NCI-H1694 (cell line): ENCODE measurements around the gene MXRA8.
A peak's percentile ranks its signal among the peaks of the same experiment; 100 is the strongest.

Source experiments
- DNase-seq: peaks from one replicate; lab custom pipeline; 2025; lab: John Stamatoyannopoulos, UW

MXRA8 gene

DNA sequence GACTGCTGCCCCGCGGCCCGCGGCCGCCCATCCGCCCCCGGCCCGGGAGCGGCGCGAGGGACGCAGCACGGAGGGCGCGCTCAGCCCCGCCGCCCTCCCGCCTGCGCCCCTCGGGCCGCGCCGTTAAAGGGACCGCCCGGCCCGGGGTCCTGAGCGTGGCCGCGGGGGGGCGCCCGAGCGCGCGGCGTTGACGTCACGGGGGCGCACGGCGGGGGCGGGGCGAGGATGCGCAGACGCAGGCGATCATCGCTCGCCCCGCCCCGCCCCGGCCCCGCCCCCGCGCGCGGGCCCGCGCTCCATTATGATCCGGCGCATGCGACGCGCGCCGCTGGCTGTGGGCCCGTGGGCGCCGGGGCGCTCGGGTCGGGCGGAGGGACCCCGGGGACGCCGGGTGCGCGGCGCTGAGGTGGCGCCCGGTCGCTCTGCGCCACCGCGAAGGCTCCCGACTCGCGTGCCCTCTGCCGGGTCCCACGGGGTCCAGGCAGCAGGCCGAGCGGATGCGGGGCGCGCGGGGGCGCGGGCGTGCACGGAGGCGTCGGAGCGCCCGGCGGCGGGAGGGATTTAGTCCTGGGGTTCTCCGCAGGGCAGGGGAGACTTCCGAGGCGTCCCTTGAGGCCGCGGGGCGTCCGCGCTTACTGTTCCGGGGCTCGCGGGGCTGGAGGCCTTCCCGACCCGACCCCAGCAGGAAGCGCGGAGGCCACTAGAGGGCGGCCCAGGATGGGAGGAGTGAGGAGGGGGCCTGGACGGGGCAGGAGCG is 8.9 kb downstream of the MXRA8 start, which contains the start of gene DVL1:
TSS of gene DVL1 (minus strand) at position 163 of the 757 bp plus-strand sequence. CDS start 353 bp downstream, outside the sequence.
- DNase-seq = peak; percentile 7

DNA sequence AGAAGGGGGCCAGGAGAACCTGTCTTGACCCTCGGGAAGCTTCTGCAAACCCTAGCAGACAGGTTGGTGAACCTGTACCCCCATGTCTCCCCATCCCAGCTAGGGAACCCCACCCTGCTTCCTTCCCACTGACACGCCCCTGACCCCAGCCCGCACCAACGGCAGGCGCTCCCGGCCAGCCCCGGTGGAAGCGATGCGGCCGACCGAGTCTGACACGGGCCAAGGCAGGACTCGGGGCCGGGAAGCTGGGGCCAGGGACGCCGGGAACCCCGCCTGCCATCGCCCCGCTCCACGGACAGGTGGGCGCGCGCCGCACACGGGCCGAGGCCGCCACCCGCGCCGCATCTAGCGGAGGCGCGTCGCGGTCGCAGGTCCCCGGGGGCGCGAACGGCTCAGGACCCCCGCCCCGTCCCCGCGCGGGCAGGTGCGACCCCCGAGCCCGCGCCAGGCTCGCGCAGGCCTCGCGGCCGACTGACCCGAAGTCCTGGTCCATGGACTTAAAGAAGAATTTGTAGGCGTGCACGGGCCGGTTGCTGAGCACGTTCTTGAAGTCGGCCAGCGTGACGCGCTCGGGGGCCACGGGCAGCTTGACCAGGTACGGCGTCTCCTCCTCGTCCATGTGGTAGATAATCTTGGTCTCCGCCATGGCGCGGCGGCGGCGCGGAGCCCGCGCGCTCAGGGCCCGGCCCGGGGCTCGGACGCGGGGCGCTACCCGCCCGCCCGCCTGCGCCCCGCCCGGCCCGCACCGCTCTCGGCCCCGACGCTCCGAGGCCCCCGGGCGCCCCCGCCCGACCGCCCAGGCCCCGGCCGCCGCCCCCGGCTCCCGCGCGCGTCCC is 9.7 kb downstream of the MXRA8 start:
- no peak for DNase-seq

DNA sequence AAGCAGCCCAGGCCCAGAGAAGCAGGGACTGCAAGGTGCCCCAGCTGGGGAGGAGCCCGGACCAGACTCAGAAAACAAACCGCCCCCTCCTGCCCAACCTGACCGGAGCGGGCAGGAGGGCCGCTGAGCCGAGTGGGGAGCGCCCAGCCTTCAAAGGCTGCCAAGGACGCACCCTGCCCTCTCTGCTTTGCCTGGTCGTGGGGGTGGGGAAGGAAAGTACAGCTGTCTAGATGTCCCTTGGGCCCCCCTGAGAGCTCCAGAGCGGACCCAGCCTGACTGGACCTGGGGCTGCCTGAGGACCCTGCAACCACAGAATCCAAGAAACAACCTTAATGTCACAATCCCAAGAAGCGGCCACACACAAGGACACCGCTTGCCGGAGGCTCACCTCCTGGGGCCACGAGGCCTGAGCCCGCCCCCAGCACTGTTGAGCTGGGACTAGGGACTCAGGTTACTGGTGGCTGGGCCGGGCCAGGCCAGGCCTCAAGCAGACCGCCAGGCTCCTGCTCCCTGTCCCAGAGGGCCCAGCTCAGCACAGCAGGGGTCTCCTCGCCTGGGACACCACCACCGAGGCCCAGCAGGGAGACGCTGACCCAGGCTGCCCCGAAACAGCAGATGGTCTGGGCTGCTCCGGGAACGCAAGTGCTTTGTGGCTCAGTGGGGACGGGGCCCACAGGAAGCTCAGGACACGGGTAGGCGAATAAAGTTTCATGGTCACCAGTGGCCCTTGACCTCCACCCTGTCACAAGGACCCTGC is 10.5 kb downstream of the MXRA8 start:
- DNase-seq = no peak

DNA sequence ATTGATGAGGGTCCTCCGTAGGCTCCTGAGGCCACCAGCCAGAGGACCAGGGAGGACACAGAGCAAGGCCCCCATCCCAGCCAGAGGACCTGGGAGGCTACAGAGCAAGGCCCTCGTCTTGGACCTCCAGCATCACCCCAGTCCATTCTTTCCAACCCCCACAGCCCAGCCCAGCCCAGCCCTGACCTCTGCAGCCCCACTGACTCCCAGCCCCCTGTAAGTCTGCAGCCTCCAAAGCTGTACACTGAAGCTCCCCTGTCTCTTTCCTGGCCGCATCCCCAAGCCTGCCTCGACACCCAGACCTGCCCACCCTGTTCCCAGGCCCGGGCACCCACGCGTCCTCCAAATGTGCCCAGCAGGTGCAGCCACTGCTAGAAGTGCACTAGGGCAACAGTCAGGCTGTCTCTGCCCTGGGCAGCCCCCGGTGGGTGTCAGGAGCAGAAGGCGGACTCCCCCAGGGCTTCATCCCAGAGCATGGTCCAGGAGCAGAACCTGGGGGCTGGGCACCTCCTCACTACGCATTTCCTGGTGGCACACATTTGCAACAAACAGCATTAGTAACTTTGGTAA is 11.2 kb downstream of the MXRA8 start:
- no peak for DNase-seq

DNA sequence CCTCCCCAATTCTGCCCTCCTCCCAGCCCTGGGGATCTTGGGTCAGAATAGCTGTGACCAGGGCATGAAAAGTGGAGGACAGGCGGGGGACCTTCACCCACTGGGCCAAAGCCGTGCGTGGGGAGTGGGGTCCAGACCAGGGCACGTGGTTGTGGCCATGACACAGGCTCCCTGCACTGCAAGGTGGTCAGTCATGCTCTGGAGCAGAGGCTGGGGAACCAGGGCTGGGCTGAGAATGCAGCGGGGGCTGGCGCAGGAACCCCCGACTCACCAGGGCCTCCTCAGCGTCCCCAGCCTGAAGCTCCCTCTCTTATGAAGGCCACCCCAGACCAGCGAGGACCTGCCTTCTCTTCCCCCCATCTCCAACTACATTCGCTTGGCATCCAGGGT is 11.9 kb downstream of the MXRA8 start:
- no peak for DNase-seq

DNA sequence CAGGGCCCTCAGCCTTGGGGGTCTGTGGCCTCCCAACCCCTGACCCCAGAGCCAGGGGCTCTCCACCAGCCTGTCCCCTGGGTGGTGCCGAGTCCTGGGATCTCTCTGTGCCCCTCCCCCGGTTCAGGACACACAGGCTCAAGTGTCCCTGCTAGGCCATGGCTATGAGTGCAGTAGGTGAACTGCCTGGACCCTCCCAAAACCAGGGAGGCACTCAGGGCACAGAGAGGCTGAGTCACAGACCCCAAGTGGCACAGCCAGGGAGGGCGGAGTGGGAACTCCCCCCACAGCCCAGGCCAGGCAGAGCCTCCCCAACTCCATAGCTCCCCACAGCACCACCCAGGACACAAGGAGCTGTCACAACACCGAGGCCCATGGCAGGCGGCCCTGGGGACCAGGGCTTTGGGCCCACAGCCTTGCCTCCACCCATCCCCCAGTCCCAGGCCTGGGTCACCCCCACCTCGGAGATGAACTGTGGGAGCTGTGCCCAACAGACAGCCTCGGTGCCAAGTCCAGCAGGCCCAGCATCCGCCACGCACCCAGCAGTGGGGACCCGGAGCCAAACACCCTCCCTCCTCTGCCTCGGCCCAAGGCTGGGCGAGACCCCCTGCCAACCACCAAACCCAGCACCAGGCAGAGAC is 12.4 kb downstream of the MXRA8 start:
- no peak for DNase-seq

DNA sequence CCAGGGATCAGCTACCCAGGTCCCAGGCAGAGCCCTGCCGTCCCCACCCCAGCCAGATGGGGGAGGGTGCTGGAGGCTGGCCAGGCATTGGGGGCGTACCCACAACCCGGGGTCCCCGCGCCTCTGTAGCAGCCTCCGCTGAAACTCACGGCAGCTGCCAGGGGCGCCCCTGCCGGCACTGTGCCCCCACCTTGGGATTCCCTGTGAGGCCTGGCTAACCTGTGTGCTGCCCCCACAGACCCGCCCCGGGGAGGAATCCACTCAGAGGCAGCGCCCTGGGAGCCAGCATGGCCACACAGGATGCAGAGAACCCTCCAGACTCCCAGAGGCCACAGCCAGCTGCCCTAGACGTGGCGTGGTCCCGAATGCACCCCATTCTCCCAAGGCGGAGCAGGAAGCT is 13.0 kb downstream of the MXRA8 start:
- DNase-seq = no peak

DNA sequence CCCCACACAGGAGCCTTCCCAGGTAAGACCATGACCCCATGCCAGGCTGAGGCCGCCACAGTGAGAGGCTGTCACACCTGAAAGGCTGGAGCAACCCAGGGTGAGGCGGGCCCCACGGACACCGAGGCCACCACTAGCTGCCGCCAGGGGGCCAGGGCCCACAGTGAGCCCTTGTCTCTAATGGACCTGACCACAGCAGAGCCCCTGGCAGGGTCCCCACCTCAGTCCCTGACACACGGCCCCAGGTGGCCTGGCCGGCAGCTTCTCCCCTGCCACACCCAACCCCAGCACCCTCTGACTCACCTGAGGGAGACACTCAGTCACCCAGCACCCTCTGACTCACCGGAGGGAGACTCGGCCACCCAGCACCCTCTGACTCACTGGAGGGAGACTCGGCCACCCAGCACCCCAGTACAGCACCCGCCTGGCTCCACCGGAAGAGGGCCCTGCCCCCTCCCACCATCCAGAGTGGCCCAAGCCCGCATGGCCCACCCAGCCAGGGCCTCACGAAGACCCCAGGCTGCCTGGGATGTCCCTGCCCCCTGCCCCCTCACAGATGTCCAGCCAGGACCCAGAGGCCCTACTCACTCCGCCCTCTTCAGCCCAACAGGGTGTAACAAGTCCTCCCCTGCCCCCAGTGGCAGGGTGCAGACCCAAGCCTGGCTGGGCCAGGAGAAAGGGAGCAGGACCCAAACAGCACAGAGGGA is 13.5 kb downstream of the MXRA8 start:
- no peak for DNase-seq

DNA sequence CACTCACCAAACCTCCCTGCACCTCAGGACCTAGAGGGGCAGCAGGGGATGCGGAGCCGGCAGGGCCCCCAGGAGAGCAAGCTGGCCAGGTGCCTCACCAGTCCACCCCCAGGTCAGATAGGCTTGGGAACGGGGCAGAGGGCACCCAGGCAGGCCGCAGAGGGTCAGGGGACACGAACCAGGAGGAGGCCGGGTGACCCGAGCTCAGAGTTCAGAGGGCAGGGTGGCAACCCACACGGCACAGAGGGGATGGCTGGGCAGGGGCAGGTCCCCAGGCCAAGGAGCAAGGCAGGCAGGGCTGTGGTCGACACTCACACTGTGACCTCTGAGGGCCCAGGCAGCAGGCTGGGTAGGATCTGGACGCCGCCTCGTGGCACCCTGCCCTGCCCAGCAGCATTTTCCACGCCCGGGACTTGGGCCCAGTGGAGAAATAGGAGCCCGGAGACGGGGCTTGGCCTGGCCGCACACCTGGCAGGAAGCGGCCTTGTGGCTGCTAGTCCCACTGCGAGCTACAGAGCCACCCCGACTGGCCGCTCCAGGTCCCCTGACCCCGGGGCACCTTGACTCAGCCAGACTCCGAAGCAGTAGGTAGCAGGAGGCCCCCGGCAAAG is 14.4 kb downstream of the MXRA8 start:
- DNase-seq = no peak

DNA sequence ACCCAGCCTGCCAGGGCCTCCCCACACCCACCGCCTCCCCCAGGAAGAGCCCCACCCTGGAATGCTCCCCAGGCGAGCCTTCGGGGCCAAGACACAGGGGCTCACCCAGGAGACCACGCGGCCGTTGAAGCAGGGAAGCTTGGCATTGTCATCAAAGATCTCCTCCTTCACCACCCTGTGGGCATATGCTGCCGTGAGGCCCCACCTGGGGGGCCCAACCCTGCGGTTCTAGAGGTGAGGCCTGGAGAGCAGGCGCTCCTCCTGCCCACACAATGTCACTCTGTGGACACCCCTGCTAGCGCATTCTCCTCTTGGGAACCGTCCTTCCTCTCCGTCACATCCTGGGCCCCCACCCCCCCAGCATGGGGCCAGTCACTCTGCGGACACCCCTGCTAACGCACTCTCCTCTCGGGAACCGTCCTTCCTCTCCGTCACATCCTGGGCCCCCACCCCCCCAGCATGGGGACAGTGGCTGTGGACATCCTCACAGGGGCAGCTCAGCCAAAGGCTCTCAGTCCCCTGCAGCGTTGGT is 15.7 kb downstream of the MXRA8 start:
- no peak for DNase-seq

DNA sequence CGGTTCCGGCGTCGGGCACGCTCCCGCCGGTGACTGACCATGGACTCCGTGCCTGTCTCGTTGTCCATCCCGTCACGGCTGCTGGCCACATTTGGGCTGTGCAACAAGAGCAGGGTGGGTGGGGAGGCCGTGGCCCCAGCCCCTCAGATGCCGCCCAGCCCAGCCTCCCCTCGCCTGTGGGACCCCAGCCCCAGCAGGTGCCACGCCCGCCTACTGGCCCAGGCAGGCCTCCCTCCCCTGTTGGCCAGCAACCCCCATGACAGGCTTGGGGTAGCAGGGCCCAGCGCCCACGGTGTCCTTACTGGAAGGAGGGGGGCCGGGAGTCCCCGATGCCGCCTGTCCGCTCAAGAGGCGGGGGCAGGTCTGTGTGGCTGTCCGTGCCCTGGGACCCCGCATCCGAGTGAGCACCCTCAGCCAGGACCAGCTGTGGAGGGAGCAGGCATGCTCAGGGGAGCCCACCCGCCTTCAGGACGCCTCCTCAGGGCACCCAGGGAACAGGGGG is 16.2 kb downstream of the MXRA8 start:
- no peak for DNase-seq

DNA sequence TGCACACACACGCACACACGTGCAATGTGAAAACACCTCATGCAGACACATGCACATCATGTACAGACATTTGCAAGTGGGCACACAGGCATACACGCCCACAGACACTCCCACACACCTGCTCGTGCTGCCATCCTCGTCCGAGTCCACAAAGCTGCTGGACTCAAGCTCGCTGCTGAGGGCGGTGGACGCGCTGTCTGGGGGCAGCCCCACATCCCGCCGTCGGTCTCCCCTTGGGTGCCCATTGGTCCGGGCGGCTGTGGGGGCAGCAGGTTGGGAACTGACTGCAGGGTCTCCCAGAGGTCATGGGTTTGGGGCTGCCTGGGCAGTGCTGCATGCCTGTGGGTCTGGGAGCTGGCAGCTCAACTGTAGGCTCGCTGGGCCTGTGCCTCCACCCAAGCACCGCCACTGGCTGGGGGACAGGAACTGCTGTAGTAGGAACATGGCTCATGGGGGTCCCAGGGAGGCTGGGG is 16.8 kb downstream of the MXRA8 start:
- no peak for DNase-seq

DNA sequence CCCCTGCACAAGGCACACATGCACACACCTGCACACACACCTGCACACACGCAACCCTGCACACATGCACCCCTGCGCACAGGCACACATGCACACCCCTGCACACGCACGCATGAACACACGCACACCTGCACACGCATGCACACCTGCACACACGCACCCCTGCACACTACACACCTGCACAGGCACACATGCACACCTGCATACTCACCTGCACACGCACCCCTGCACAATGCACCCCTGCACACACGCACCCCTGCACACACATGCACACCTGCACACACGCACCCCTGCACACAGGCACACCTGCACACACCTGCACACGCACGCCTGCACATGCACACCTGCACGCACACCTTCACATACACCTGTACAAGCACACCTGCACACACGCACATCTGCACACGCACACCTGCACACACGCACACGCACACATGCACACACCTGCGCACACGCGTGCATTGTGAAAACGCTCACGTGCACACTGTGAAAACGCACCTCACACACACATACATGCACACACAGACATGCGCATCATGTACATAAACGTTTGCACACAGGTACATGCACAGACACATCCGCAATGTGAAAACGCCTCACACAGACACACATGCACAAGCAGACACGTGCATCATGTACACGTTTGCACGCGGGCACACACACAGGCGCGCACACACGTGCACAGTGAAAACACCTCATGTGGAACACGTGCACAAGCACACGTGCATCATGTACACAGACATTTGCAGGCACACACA is 17.4 kb downstream of the MXRA8 start:
- DNase-seq = no peak

DNA sequence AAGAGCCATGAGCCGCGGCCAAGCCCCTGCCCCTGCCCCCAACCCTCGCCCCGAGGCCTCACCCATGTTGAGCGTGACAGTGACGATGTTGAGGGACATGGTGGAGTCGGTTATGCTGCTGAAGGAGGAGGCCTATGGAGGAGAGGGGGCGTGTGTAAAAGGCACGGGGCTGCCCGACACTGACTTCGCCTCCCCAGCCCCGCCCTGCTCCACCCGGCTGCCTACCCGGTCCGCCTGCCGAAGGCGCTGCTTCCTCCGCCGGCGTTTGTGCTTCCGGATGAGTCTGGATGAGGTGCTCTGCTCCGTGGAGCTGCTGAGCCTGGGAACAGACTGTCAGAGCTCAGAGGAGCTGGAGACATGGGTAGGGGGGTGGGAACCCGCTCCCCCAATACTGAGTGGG is 18.2 kb downstream of the MXRA8 start:
- no peak for DNase-seq

DNA sequence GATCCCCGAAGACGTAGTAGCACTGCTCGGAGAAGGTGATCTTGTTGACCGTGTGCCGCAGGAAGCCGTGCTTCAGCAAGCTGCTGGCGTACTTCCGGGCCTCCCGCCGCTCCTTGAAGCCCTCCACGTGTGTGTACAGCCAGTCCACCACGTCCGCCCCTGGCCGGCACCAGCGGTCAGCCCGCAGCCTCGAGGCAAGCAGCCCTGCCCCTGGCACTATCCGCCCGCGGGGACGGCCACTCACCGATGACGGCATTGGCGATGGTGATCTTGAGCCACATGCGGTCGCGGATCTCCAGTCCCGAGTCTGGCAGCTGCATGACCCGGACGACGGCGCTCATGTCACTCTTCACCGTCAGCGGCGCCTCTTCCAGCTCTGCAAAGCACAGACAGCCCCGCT is 20.1 kb downstream of the MXRA8 start:
- no peak for DNase-seq

DNA sequence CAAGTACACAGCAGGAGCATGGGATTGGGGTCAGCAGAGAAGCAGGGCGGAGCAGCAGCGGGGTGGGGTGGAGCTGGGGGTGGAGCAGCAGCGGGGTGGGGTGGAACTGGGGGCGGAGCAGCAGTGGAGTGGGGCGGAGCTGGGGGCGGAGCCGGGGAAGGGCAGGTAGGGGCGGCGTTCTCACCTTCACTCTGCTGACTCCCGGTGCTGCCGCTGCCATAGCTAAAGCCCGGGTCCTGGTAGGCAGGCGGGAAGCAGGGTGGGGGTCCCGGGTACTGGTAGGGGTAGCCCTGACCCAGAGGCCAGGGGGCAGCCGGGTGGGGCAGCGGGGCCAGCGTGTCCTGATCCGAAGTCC is 20.6 kb downstream of the MXRA8 start:
- no peak for DNase-seq

DNA sequence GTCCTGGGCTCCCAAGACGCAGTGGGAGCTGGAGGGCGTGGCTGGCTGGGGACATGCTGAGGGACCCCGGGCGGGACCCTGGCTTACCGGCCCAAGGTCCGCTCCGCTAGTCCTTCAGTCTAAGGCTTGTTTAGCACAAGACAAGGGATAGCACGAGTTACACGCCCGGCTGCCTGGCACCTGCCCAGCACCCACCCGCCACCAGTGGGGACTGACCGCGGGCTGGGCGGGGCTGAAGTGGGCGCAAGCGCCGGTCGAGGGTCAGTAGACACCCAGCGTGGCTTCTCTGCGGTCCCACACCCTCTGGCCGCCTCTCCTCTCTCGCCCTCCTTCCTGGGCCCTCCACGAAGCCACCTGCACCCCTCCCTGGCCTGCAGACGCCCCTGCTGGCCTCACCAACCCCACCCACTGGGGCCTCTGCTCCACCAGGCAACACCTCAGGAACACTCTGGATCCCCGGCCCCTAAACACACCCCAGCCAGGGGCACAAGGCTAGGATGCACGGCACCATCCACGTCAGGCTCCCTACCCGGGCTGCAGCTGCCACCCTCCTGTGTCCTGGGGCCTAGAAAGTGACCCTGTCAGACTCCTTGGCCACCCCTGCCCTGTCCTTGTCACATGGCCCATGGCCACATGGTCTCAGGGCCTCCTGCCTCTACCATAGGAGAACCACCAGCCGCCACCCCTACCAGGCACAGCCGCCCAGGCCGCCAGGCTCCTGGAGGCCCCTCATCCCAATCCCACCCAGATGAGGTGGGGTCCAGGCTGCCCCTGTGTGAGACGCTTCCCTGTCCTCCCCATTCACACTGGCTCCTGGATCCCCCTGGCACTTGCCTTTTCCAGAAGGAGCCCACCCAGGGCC is 21.2 kb downstream of the MXRA8 start:
- no peak for DNase-seq

DNA sequence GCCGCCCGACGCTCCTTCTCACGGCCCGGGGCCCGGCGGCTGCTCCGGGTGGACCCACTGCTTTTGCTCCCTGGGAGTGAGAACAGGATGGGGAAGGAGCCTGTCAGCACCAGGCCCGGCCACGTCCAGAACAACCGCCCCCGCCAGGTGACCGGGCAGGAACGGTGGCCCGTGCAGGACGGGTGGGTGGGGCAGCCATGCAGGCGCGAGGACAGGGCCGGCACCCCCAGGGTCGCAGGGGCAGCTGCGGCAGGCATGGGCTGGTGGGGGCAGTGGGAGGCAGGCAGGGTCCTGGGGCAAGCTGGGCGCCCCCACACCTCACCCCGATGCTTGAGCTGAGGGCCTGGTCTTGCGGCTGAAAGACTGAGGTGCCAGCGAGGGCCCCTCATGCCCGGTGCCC is 21.9 kb downstream of the MXRA8 start:
- DNase-seq = no peak
